MM.1S (cell line): ENCODE measurements around the gene ZFYVE28.

Experiments used
- DNase-seq: peaks from one replicate; pipeline ENCODE4 v3.0.0-alpha.2; 2015
- H2AFZ ChIP-seq: fragments of 300-600 bp; sonication (generic); 2 replicates; pipeline ENCODE4 v1.6.0; 2016; ENCODE audit warnings: antibody characterized with exemption, low read length
- H3F3A ChIP-seq: fragments of 300-600 bp; sonication (generic); 2 replicates; pipeline ENCODE4 v1.6.1; 2016; ENCODE audit warnings: mild to moderate bottlenecking, antibody characterized with exemption, low read length, moderate library complexity, mixed read lengths; ENCODE audit not compliant: insufficient read depth
- H3K27ac ChIP-seq: fragments of 300-600 bp; sonication (generic); 2 replicates; pipeline ENCODE4 v1.5.1; 2016; ENCODE audit warnings: mild to moderate bottlenecking, low read length
- H3K27me3 ChIP-seq: fragments of 300-600 bp; sonication (generic); replicated peaks from 2 replicates; pipeline ENCODE4 v1.6.0; 2016; ENCODE audit warnings: low read length; ENCODE audit not compliant: insufficient read depth
- H3K36me3 ChIP-seq: fragments of 300-600 bp; sonication (generic); replicated peaks from 2 replicates; pipeline ENCODE4 v1.6.1; 2016; ENCODE audit warnings: mild to moderate bottlenecking, low read length, mixed read lengths; ENCODE audit not compliant: insufficient read depth
- H3K4me1 ChIP-seq: fragments of 300-600 bp; sonication (generic); 2 replicates; pipeline ENCODE4 v1.6.1; 2016; ENCODE audit warnings: low read length, mixed read lengths
- H3K4me2 ChIP-seq: fragments of 300-600 bp; sonication (generic); 2 replicates; pipeline ENCODE4 v1.6.0; 2016; ENCODE audit warnings: low read depth, low read length
- H3K4me3 ChIP-seq: fragments of 300-600 bp; sonication (generic); 2 replicates; pipeline ENCODE4 v1.5.1; 2016; ENCODE audit warnings: low read length, mixed read lengths
- H3K79me2 ChIP-seq: fragments of 300-600 bp; sonication (generic); 2 replicates; pipeline ENCODE4 v1.6.1; 2016; ENCODE audit warnings: mixed run types, low read length, mixed read lengths
- H3K9ac ChIP-seq: fragments of 300-600 bp; sonication (generic); 2 replicates; pipeline ENCODE4 v1.6.1; 2016; ENCODE audit warnings: low read length, mixed read lengths
- H3K9me2 ChIP-seq: fragments of 300-600 bp; sonication (generic); replicated peaks from 2 replicates; pipeline ENCODE4 v1.6.1; 2016; ENCODE audit warnings: mild to moderate bottlenecking, low read length, mixed read lengths; ENCODE audit not compliant: insufficient read depth
- H3K9me3 ChIP-seq: fragments of 300-600 bp; sonication (generic); replicated peaks from 2 replicates; pipeline ENCODE4 v1.6.1; 2016; ENCODE audit warnings: mild to moderate bottlenecking, low read length, mixed read lengths; ENCODE audit not compliant: insufficient read depth
- H4K20me1 ChIP-seq: fragments of 300-600 bp; sonication (generic); 2 replicates; pipeline ENCODE4 v1.6.1; 2016; ENCODE audit warnings: mild to moderate bottlenecking, low read length, moderate library complexity, mixed read lengths; ENCODE audit not compliant: insufficient read depth
- EZH2 ChIP-seq: fragments of 300-600 bp; sonication (generic); optimal IDR thresholded peaks from 2 replicates; pipeline ENCODE3; 2017; ENCODE audit warnings: low read depth, mild to moderate bottlenecking, antibody characterized with exemption, low read length, mixed read lengths
- EZH2phosphoT487 ChIP-seq: fragments of 300-600 bp; sonication (generic); IDR thresholded peaks from 2 replicates; pipeline ENCODE4 v1.6.1; 2018; ENCODE audit warnings: antibody characterized with exemption, low read length
- TF ChIP-seq, protein P1 (sequence below): fragments of 300-600 bp; sonication (generic); IDR thresholded peaks from 2 replicates; pipeline ENCODE4 v1.5.1; 2016; ENCODE audit warnings: antibody characterized with exemption, low read length, mixed read lengths

ZFYVE28 gene

DNA sequence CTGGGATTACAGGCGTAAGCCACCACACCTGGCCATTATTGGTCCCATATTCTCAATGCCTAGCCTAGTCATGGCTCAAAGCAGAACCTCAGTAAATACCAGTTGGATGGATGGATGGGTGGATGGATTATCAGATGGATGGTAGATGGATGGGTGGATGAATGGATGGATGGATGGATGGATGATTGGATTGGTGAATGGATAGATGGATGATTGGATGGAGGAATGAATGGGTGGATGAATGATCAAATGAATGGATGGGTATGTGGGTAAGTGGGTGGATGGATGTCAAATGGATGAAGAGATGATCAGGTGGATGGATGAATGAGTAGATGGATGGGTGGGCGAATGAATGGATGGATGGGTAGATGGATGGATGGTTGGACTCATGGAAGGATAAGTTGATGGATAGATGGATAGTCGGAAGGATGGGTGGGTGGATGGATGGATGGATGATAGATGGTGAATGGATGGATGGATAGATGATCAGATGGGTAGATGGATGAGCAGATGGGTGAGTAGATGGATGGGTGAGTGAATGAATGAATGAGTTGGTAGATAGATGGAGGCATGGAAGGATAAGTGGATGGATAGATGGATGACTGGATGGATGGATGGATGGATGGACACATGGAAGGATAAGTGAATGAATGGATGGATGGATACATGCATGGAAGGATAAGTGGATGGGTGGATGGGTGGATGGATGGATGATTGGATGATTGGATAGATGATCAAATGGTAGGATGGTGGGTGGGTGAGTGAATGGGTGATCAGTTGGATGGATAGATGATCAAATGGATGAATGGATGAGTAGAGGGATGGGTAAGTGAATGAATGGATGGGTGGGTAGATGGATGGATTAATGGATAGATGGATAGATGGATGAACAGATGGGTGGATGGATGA is 28.5 kb upstream of the ZFYVE28 start:
- TF ChIP-seq, protein P1, sequence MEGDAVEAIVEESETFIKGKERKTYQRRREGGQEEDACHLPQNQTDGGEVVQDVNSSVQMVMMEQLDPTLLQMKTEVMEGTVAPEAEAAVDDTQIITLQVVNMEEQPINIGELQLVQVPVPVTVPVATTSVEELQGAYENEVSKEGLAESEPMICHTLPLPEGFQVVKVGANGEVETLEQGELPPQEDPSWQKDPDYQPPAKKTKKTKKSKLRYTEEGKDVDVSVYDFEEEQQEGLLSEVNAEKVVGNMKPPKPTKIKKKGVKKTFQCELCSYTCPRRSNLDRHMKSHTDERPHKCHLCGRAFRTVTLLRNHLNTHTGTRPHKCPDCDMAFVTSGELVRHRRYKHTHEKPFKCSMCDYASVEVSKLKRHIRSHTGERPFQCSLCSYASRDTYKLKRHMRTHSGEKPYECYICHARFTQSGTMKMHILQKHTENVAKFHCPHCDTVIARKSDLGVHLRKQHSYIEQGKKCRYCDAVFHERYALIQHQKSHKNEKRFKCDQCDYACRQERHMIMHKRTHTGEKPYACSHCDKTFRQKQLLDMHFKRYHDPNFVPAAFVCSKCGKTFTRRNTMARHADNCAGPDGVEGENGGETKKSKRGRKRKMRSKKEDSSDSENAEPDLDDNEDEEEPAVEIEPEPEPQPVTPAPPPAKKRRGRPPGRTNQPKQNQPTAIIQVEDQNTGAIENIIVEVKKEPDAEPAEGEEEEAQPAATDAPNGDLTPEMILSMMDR, result no peak
- TF ChIP-seq EZH2 (no peak), EZH2phosphoT487 (no peak)
- H3K27ac ChIP-seq, result no peak overlapping the region
- no peak overlapping the region for H3K4me3 ChIP-seq
- H4K20me1 ChIP-seq, result no peaks in the 10 kb centered on the region
- peaks cover 8% of the 10 kb centered on the region; the same call in 1 of the 2 replicates for H3K27me3 ChIP-seq
- no peak overlapping the region for H2AFZ ChIP-seq
- H3K4me1 ChIP-seq, result no peaks in the 10 kb centered on the region
- no peak overlapping the region for H3K9ac ChIP-seq
- no peak for DNase-seq
- no peak overlapping the region for H3K4me2 ChIP-seq
- H3K9me2 ChIP-seq, result no peaks in the 10 kb centered on the region
- no peaks in the 10 kb centered on the region for H3K79me2 ChIP-seq
- H3K9me3 ChIP-seq, result no peaks in the 10 kb centered on the region
- H3F3A ChIP-seq, result no peaks in the 10 kb centered on the region
- H3K36me3 ChIP-seq, result no peaks in the 10 kb centered on the region

- H3K9me3 ChIP-seq, result no peaks in the 10 kb centered on the region
- peaks cover 8% of the 10 kb centered on the region; the same call in 1 of the 2 replicates for H3K27me3 ChIP-seq
- H2AFZ ChIP-seq, result no peak overlapping the region
- no peak overlapping the region for H3K27ac ChIP-seq
- H3K9ac ChIP-seq, result no peak overlapping the region
- no peaks in the 10 kb centered on the region for H3K9me2 ChIP-seq
- no peaks in the 10 kb centered on the region for H3K79me2 ChIP-seq
- no peak overlapping the region for H3K4me2 ChIP-seq
- TF ChIP-seq EZH2, result no peak
- no peak for TF ChIP-seq EZH2phosphoT487
- TF ChIP-seq, protein P1, result no peak
- no peaks in the 10 kb centered on the region for H4K20me1 ChIP-seq
- H3F3A ChIP-seq, result no peaks in the 10 kb centered on the region
- no peak overlapping the region for H3K4me3 ChIP-seq
- no peaks in the 10 kb centered on the region for H3K36me3 ChIP-seq
- DNase-seq, result no peak
- H3K4me1 ChIP-seq, result peaks cover 4% of the 10 kb centered on the region
Measured at GRCh38 chr4:2445571-2445970, 27.1 kb upstream of the ZFYVE28 start.

DNA sequence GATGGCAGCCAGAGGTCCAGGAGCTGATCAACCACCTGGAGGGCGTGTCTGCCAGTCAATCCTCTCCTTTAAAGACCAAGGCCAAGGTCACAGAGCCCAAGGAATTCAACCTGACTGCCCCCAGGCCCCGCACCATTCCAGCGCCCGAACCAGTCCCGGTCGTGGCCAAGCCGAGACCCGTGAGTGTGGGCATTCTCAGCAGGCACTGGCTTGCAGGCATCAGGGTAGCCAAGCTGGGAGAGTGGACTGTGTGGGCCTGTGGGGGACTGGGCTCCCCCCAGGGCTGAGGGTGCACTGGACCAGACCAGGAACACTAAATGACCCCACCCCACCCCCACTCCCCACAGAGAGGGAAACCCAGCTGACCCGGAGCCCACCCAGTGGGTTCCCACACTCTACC is 26.7 kb upstream of the ZFYVE28 start:
- no peak for DNase-seq
- Histone ChIP-seq H2AFZ (no peak overlapping the region), H3K36me3 (no peaks in the 10 kb centered on the region), H3F3A (no peaks in the 10 kb centered on the region), H3K4me3 (no peak overlapping the region), H4K20me1 (no peaks in the 10 kb centered on the region), H3K4me1 (peaks cover 4% of the 10 kb centered on the region), H3K9me2 (no peaks in the 10 kb centered on the region), H3K27ac (no peak overlapping the region), H3K79me2 (no peaks in the 10 kb centered on the region), H3K9ac (no peak overlapping the region), H3K4me2 (no peak overlapping the region), H3K27me3 (peaks cover 8% of the 10 kb centered on the region; the same call in 1 of the 2 replicates), H3K9me3 (no peaks in the 10 kb centered on the region)
- TF ChIP-seq, protein P1, result no peak
- no peak for TF ChIP-seq EZH2phosphoT487
- no peak for TF ChIP-seq EZH2
